Measurements from ENCODE around the gene PLEKHA7.

Gene PLEKHA7

GRCh38 chr11:16839821-16840220, 174.4 kb downstream of the PLEKHA7 start:
- H3K4me3 ChIP-seq (replicated peaks; ENCODE audit: low read depth, low read length): no peak overlapping the region
- DNase-seq (ENCODE audit: extremely low read depth, low read depth): no peak
- TF ChIP-seq, protein P1, sequence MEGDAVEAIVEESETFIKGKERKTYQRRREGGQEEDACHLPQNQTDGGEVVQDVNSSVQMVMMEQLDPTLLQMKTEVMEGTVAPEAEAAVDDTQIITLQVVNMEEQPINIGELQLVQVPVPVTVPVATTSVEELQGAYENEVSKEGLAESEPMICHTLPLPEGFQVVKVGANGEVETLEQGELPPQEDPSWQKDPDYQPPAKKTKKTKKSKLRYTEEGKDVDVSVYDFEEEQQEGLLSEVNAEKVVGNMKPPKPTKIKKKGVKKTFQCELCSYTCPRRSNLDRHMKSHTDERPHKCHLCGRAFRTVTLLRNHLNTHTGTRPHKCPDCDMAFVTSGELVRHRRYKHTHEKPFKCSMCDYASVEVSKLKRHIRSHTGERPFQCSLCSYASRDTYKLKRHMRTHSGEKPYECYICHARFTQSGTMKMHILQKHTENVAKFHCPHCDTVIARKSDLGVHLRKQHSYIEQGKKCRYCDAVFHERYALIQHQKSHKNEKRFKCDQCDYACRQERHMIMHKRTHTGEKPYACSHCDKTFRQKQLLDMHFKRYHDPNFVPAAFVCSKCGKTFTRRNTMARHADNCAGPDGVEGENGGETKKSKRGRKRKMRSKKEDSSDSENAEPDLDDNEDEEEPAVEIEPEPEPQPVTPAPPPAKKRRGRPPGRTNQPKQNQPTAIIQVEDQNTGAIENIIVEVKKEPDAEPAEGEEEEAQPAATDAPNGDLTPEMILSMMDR (IDR thresholded peaks at IDR 0.05; ENCODE audit: low read depth, low read length, missing control alignments): no peak

GRCh38 chr11:16834384-16834783, 179.8 kb downstream of the PLEKHA7 start:
- TF ChIP-seq, protein P1 (IDR thresholded peaks at IDR 0.05; ENCODE audit: low read depth, low read length, missing control alignments): no peak
- DNase-seq (ENCODE audit: extremely low read depth, low read depth): no peak
- H3K4me3 ChIP-seq (replicated peaks; ENCODE audit: low read depth, low read length): no peak overlapping the region

DNA sequence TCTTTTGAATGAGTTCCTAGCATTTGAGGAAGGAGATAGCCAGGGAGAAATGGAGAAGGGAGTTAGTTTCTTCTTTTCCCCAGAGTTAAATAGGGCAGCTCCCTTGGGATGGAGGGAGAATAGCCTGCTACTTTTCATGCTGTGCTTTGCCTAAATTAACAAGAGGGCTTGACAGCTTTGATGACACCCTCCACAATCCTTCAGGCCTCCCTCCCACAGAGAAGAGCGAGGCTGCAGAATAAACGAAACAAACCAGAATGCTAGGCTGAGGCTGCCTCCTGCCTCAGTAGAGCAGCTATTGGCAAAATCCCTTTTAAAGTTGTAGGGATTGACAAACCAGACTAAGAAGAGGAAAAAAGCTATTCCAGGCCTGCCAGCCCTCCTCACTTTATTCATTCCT, 181.2 kb downstream of the PLEKHA7 start:
- no peak for DNase-seq (ENCODE audit: extremely low read depth, low read depth)
- no peak overlapping the region for H3K4me3 ChIP-seq (replicated peaks; ENCODE audit: low read depth, low read length)
- TF ChIP-seq, protein P1 (IDR thresholded peaks at IDR 0.05; ENCODE audit: low read depth, low read length, missing control alignments): no peak

- no peak for DNase-seq (ENCODE audit: extremely low read depth, low read depth)
- no peak overlapping the region for H3K4me3 ChIP-seq (replicated peaks; ENCODE audit: low read depth, low read length)
- TF ChIP-seq, protein P1 (IDR thresholded peaks at IDR 0.05; ENCODE audit: low read depth, low read length, missing control alignments): no peak
These were observed 182.0 kb downstream of the PLEKHA7 start for GRCh38 chr11:16832193-16832539.

DNA sequence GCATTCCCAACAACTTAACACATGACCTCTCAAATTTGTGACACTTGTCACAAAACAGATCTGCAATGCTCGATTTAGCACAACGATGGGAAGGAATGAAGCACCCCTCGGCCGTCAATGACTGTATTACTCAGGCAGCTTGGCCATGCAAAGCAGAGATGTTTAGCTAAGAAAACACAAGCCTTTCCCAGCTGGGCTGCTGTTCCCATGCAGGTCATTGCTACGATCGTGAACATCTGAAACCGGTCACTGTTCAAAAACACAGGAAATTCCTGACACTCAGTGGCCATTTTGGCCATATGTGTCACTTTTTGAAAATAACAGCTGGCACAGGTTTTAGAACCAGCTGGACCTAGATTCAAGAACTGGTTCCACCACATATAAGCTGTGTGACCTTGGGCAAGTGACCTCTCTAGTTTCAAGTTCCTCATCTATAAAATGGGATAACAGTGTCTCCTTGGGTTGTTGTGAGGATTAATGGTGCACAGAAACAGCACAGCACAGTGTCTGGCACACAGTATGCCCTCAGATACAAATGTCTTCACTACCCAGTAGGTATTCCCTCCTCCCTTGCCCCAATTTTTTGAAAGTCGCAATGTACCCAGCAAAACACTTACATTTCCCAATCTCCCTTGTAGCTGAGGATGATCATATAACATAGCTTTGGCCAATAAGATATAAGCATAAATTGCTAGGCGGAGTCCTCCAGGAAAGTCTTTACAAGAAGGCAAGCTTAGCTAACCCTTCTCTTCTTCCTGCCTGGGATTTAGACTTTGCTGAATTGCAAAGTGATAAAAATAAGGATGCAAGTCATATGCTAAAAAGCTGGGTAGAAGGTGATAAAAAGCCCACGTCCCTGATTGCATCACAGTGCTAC, 182.7 kb downstream of the PLEKHA7 start:
- no peak overlapping the region for H3K4me3 ChIP-seq (replicated peaks; ENCODE audit: low read depth, low read length)
- DNase-seq (ENCODE audit: extremely low read depth, low read depth): no peak
- TF ChIP-seq, protein P1 (IDR thresholded peaks at IDR 0.05; ENCODE audit: low read depth, low read length, missing control alignments): no peak

GRCh38 chr11:16827139-16827538, 187.1 kb downstream of the PLEKHA7 start:
- TF ChIP-seq, protein P1 (IDR thresholded peaks at IDR 0.05; ENCODE audit: low read depth, low read length, missing control alignments): no peak
- H3K4me3 ChIP-seq (replicated peaks; ENCODE audit: low read depth, low read length): no peak overlapping the region
- no peak for DNase-seq (ENCODE audit: extremely low read depth, low read depth)

Measured in HFF-Myc (cell line).